Endothelial cell of umbilical vein (primary cell): ENCODE measurements around the gene KCNMB4.

Experiments
- EZH2 ChIP-seq: IDR thresholded peaks from 2 replicates; pipeline ENCODE4 v1.6.1; 2012; ENCODE audit warnings: borderline replicate concordance, low read depth, mild to moderate bottlenecking, moderate library complexity, low read length, inconsistent platforms; ENCODE audit not compliant: severe bottlenecking
- GATA2 ChIP-seq: IDR thresholded peaks from 2 replicates; pipeline ENCODE4 v1.7.0; 2011; ENCODE audit warnings: low read depth, mild to moderate bottlenecking, moderate library complexity, mixed read lengths, low read length; ENCODE audit not compliant: insufficient read length, insufficient read depth
- MYC ChIP-seq: IDR thresholded peaks from one replicate; pipeline ENCODE4 v1.6.1; 2011; ENCODE audit warnings: mild to moderate bottlenecking, low read depth, low read length
- POLR2A ChIP-seq: IDR thresholded peaks from 2 replicates; pipeline ENCODE4 v1.6.1; 2012; ENCODE audit warnings: low read depth, mild to moderate bottlenecking, control low read depth, low read length
- TF ChIP-seq, protein P1 (sequence below), 2 donors: IDR thresholded peaks; 1 replicate in 1 of 2; 2 replicates in 1 of 2; pipeline ENCODE4 v1.5.1; 2011; ENCODE audit warnings: low read length in 2 of 2, mild to moderate bottlenecking in 2 of 2, moderate library complexity in 2 of 2, control low read depth in 1 of 2, inconsistent platforms in 1 of 2, low read depth in 1 of 2; ENCODE audit not compliant: insufficient read depth in 1 of 2; ENCODE audit errors: extremely low read depth in 1 of 2

DNA sequence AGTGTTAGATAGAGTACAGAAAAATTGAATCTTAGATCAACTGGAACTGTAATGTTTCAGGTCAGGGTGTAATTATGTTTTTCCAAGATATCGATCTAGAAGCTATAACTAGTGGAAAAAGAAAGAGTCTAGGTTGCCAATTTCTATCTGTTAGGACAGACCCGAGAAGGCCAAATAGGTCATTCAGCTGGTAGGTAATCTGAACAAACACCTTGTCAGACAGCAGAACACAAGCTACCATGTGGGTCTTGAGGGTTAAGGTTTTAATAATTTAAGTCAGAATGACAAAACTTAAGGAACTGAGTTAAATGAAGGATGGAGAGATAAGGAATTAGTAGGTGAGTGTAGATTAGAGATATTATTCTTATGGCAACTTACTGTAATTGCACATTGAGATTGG is 44.9 kb upstream of the KCNMB4 start:
- TF ChIP-seq, protein P1, sequence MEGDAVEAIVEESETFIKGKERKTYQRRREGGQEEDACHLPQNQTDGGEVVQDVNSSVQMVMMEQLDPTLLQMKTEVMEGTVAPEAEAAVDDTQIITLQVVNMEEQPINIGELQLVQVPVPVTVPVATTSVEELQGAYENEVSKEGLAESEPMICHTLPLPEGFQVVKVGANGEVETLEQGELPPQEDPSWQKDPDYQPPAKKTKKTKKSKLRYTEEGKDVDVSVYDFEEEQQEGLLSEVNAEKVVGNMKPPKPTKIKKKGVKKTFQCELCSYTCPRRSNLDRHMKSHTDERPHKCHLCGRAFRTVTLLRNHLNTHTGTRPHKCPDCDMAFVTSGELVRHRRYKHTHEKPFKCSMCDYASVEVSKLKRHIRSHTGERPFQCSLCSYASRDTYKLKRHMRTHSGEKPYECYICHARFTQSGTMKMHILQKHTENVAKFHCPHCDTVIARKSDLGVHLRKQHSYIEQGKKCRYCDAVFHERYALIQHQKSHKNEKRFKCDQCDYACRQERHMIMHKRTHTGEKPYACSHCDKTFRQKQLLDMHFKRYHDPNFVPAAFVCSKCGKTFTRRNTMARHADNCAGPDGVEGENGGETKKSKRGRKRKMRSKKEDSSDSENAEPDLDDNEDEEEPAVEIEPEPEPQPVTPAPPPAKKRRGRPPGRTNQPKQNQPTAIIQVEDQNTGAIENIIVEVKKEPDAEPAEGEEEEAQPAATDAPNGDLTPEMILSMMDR (IDR thresholded peaks at IDR 0.05; ENCODE audit: extremely low read depth in 1 of 2, insufficient read depth in 1 of 2, low read depth in 1 of 2, low read length in 2 of 2): no peak
- TF ChIP-seq GATA2 (no peak), EZH2 (no peak), POLR2A (no peak), MYC (no peak)
